ENCODE results near the gene MRTFB.

MRTFB gene

GRCh38 chr16:14240964-14241363 lies 169.8 kb downstream of the MRTFB start:
- DNase-seq, result no peak

- no peak for DNase-seq
Measured at GRCh38 chr16:14241631-14242030, 170.5 kb downstream of the MRTFB start.

GRCh38 chr16:14242769-14243168 lies 171.7 kb downstream of the MRTFB start:
- no peak for DNase-seq

- no peak for DNase-seq
Measured at GRCh38 chr16:14244196-14245010, 173.3 kb downstream of the MRTFB start.

- no peak for DNase-seq
Measured at GRCh38 chr16:14248791-14249190, 177.7 kb downstream of the MRTFB start.

- peak in 1 of 2 experiments; percentile 35 for DNase-seq
Measured at GRCh38 chr16:14249291-14250032, 178.3 kb downstream of the MRTFB start.

GRCh38 chr16:14251419-14251818 lies 180.3 kb downstream of the MRTFB start:
- no peak for DNase-seq

GRCh38 chr16:14252860-14253259 lies 181.7 kb downstream of the MRTFB start:
- no peak for DNase-seq

GRCh38 chr16:14263011-14263410 lies 191.9 kb downstream of the MRTFB start:
- DNase-seq, result no peak

- DNase-seq, result no peak
Measured at GRCh38 chr16:14263769-14264168, 192.7 kb downstream of the MRTFB start.

- no peak for DNase-seq
Measured at GRCh38 chr16:14264327-14264943, 193.3 kb downstream of the MRTFB start.

- no peak for DNase-seq
Measured at GRCh38 chr16:14268073-14268472, 197.0 kb downstream of the MRTFB start.

- no peak for DNase-seq
Measured at GRCh38 chr16:14275934-14276333, 204.8 kb downstream of the MRTFB start.

- no peak for DNase-seq
Measured at GRCh38 chr16:14278749-14279148, 207.6 kb downstream of the MRTFB start.

GRCh38 chr16:14280541-14280940 lies 209.4 kb downstream of the MRTFB start:
- no peak for DNase-seq

GRCh38 chr16:14283786-14284185 lies 212.7 kb downstream of the MRTFB start:
- DNase-seq, result no peak

GRCh38 chr16:14284371-14284770 lies 213.3 kb downstream of the MRTFB start:
- DNase-seq, result peak in 1 of 2 experiments; percentile 20

GRCh38 chr16:14284930-14285512 lies 213.9 kb downstream of the MRTFB start:
- DNase-seq, result peak; percentile 71 to 86

GRCh38 chr16:14285513-14286367 lies 214.6 kb downstream of the MRTFB start:
- peak; percentile 90 to 94 for DNase-seq

GRCh38 chr16:14286368-14287230 lies 215.5 kb downstream of the MRTFB start:
- DNase-seq, result no peak

GRCh38 chr16:14289692-14290340 lies 218.7 kb downstream of the MRTFB start:
- peak; percentile 26 to 50 for DNase-seq
